SU-DHL-6 (cell line): Measurements from ENCODE around the gene PSAPL1.

Source experiments
- EZH2phosphoT487 ChIP-seq: fragments of 200-600 bp; sonication (generic), shearing (Covaris generic); conservative IDR thresholded peaks from 2 replicates; pipeline ENCODE4 v1.6.1; 2018; ENCODE audit warnings: mild to moderate bottlenecking, antibody characterized with exemption, low read length, moderate library complexity, mixed read lengths
- TF ChIP-seq, protein P1 (sequence below): fragments of 200-600 bp; sonication (generic); IDR thresholded peaks from one replicate; pipeline ENCODE4 v1.5.1; 2017; ENCODE audit warnings: antibody characterized with exemption, mild to moderate bottlenecking, low read length, moderate library complexity; ENCODE audit not compliant: insufficient read depth, poor library complexity, severe bottlenecking

DNA sequence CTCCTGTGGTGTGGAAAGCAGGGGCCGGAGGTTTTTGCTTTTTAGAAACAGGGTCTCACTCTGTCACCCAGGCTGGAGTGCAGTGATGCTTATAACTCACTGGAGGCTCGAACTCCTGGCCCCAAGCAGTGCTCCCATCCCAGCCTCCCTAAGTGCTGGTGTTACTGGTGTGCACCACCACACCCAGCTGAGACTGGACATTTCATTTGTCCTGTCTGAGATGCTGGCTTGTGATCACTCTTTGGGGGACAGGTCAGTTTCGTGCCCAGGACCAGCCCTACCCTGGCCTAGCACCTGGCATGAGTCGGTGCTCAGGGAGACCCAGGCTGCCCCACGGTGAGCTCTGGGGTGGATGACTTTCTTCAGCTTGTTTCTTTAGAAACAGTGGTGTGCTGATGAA lies 11.3 kb downstream of the PSAPL1 start:
- TF ChIP-seq, protein P1, sequence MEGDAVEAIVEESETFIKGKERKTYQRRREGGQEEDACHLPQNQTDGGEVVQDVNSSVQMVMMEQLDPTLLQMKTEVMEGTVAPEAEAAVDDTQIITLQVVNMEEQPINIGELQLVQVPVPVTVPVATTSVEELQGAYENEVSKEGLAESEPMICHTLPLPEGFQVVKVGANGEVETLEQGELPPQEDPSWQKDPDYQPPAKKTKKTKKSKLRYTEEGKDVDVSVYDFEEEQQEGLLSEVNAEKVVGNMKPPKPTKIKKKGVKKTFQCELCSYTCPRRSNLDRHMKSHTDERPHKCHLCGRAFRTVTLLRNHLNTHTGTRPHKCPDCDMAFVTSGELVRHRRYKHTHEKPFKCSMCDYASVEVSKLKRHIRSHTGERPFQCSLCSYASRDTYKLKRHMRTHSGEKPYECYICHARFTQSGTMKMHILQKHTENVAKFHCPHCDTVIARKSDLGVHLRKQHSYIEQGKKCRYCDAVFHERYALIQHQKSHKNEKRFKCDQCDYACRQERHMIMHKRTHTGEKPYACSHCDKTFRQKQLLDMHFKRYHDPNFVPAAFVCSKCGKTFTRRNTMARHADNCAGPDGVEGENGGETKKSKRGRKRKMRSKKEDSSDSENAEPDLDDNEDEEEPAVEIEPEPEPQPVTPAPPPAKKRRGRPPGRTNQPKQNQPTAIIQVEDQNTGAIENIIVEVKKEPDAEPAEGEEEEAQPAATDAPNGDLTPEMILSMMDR: no peak
- no peak for TF ChIP-seq EZH2phosphoT487
